Lung microvascular endothelial cell (primary cell): ENCODE measurements around the gene FREM1. TPM values are rescaled to one million over a fixed set of nuclear protein-coding genes. Genes with fewer than 3 reads are reported as not detected.
A peak's percentile ranks its signal among the peaks of the same experiment; 100 is the strongest.

Experiments used
- DNase-seq, 2 donors: peaks; one replicate each; pipeline versions ENCODE4 v3.0.0 to v3.0.0-alpha.2; 2010; ENCODE audit warnings: low read depth in 2 of 2
- total RNA-seq: library from RNA; depleted of rRNA; stranded (reverse); fragments of >200 nt; gene quantifications from 2 replicates; pipeline ENCODE4 v1.2.1, GENCODE V29; 2014

FREM1 gene
- total RNA-seq, 1 donor from 2014 or later = not detected

GRCh38 chr9:14706530-14707140, 203.6 kb downstream of the FREM1 start:
- no peak for DNase-seq

GRCh38 chr9:14705079-14705478, 205.1 kb downstream of the FREM1 start:
- no peak for DNase-seq

- DNase-seq = no peak
These were observed 205.9 kb downstream of the FREM1 start for GRCh38 chr9:14704281-14704680.

GRCh38 chr9:14702200-14702720, 208.0 kb downstream of the FREM1 start:
- no peak for DNase-seq

GRCh38 chr9:14693251-14693861, 216.9 kb downstream of the FREM1 start, which contains the start of gene ZDHHC21:
Gene ZDHHC21 (minus strand): TSS chr9:14693432. CDS start chr9:14674340, 19,092 bp downstream.
- DNase-seq = peak; percentile 59 to 67

- DNase-seq = peak; percentile 17 to 21
These were observed 217.6 kb downstream of the FREM1 start for GRCh38 chr9:14692470-14693250.

GRCh38 chr9:14690948-14691730, 219.1 kb downstream of the FREM1 start:
- DNase-seq = peak in 1 of 2 donors; percentile 36

GRCh38 chr9:14687042-14687719, 223.0 kb downstream of the FREM1 start:
- DNase-seq = peak; percentile 46 to 76

- no peak for DNase-seq
These were observed 224.1 kb downstream of the FREM1 start for GRCh38 chr9:14686168-14686567.

Other genes with a start within 250 kb of the FREM1 start
- 7.4 and 10.3 TPM in 2 replicates for gene ZDHHC21, start 217.0 kb downstream of the FREM1 start, total RNA-seq
- not detected in 2 replicates for gene CER1, start 187.7 kb downstream of the FREM1 start, total RNA-seq